SK-N-SH (cell line): ENCODE results near the gene RTN4RL2. TPM values are rescaled to one million over a fixed set of nuclear protein-coding genes. Genes with fewer than 3 reads are reported as not detected.

ENCODE experiments used
- CTCF ChIA-PET: fragments of 300-600, 350-600 bp; formaldehyde crosslinking; extraction: SDS; loops from one replicate; lab custom pipeline; 2021; lab: Yijun Ruan, JAX
- POLR2A ChIA-PET: fragments of 350-600 bp; sonication (Branson Sonifier 250); formaldehyde crosslinking; extraction: SDS; loops from one replicate; lab custom pipeline; 2020; ENCODE audit warnings: antibody characterized with exemption, inconsistent platforms; lab: Yijun Ruan, JAX
- DNase-seq: peaks from one replicate; pipeline ENCODE4 v3.0.0; 2012
- H2AFZ ChIP-seq: fragments of 200-600 bp; sonication (generic); 2 replicates; pipeline ENCODE4 v1.8.1; 2016; ENCODE audit warnings: antibody characterized with exemption, mild to moderate bottlenecking, low read depth
- H3F3A ChIP-seq: fragments of 200-600 bp; sonication (generic); replicated peaks from 2 replicates; pipeline ENCODE3; 2016; ENCODE audit warnings: antibody characterized with exemption, mild to moderate bottlenecking; ENCODE audit not compliant: insufficient read depth
- H3K27ac ChIP-seq, 2 experiments: fragments of 200-500 bp in 1 of 2; fragments of 200-600 bp in 1 of 2; sonication (Bioruptor generic) in 1 of 2; sonication (generic), shearing (Covaris generic) in 1 of 2; 2 replicates each; pipeline versions ENCODE4 v1.5.1 to v1.6.1; 2014 to 2016; ENCODE audit warnings: low read depth in 2 of 2, inconsistent platforms in 1 of 2, low read length in 1 of 2, mild to moderate bottlenecking in 1 of 2, mixed read lengths in 1 of 2
- H3K27me3 ChIP-seq: fragments of 200-600 bp; sonication (generic), shearing (Covaris generic); 2 replicates; pipeline ENCODE4 v1.6.1; 2016; ENCODE audit warnings: mixed run types; ENCODE audit not compliant: insufficient read depth
- H3K36me3 ChIP-seq, 2 experiments: fragments of 200-500 bp in 1 of 2; fragments of 200-600 bp in 1 of 2; sonication (Bioruptor generic) in 1 of 2; sonication (generic) in 1 of 2; replicated peaks in 1 of 2; 2 replicates each; pipeline versions ENCODE3 to v1.5.1; 2014 to 2016; ENCODE audit warnings: low read length in 1 of 2, mild to moderate bottlenecking in 1 of 2; ENCODE audit not compliant: insufficient read depth in 2 of 2, control insufficient read depth in 1 of 2
- H3K4me1 ChIP-seq, 2 experiments: fragments of 200-500 bp in 1 of 2; fragments of 200-600 bp in 1 of 2; sonication (Bioruptor generic) in 1 of 2; sonication (generic), shearing (Covaris generic) in 1 of 2; 2 replicates each; pipeline versions ENCODE4 v1.5.1 to v1.6.1; 2014 to 2016; ENCODE audit warnings: low read depth in 1 of 2, low read length in 1 of 2, mixed run types in 1 of 2; ENCODE audit not compliant: insufficient read depth in 2 of 2, control insufficient read depth in 1 of 2
- H3K4me2 ChIP-seq: fragments of 200-600 bp; sonication (generic), shearing (Covaris generic); 2 replicates; pipeline ENCODE4 v1.6.1; 2017; ENCODE audit warnings: mixed run types
- H3K4me3 ChIP-seq, 2 experiments: fragments of 200-500 bp in 1 of 2; fragments of 200-600 bp in 1 of 2; sonication (Bioruptor generic) in 1 of 2; sonication (generic), shearing (Covaris generic) in 1 of 2; 2 replicates each; pipeline versions ENCODE4 v1.5.1 to v1.8.1; 2014 to 2016; ENCODE audit warnings: low read depth in 2 of 2, inconsistent platforms in 1 of 2, low read length in 1 of 2, mild to moderate bottlenecking in 1 of 2, mixed read lengths in 1 of 2, moderate library complexity in 1 of 2
- H3K79me2 ChIP-seq: fragments of 200-600 bp; sonication (generic); 2 replicates; pipeline ENCODE4 v1.8.1; 2017; ENCODE audit warnings: mild to moderate bottlenecking; ENCODE audit not compliant: insufficient read depth
- H3K9ac ChIP-seq: fragments of 200-600 bp; sonication (generic); 2 replicates; pipeline ENCODE4 v1.6.1; 2017; ENCODE audit warnings: mixed run types
- H3K9me2 ChIP-seq: fragments of 200-600 bp; sonication (generic); 2 replicates; pipeline ENCODE4 v1.6.1; 2017; ENCODE audit warnings: mixed run types
- H3K9me3 ChIP-seq: fragments of 200-600 bp; sonication (generic); 2 replicates; pipeline ENCODE4 v1.6.1; 2017; ENCODE audit warnings: mixed run types, mild to moderate bottlenecking, moderate library complexity
- H4K20me1 ChIP-seq: fragments of 200-600 bp; sonication (generic); 2 replicates; pipeline ENCODE4 v1.6.1; 2017; ENCODE audit warnings: mild to moderate bottlenecking, mixed run types; ENCODE audit not compliant: insufficient read depth
- CHD2 ChIP-seq: fragments of 150-350 bp; IDR thresholded peaks from 2 replicates; pipeline ENCODE4 v1.6.1; 2018; ENCODE audit warnings: low read length; ENCODE audit not compliant: partially characterized antibody
- CTCF ChIP-seq: fragments of 200-600 bp; sonication (generic); IDR thresholded peaks from 2 replicates; pipeline ENCODE4 v1.6.1; 2017; ENCODE audit warnings: antibody characterized with exemption, mild to moderate bottlenecking, moderate library complexity
- EZH2phosphoT487 ChIP-seq: fragments of 200-600 bp; sonication (generic); IDR thresholded peaks from 2 replicates; pipeline ENCODE4 v1.6.1; 2017; ENCODE audit warnings: low read depth, mixed run types, mild to moderate bottlenecking, antibody characterized with exemption, moderate library complexity, borderline replicate concordance
- JUND ChIP-seq: IDR thresholded peaks from 2 replicates; pipeline ENCODE4 v1.4.0; 2012
- MXI1 ChIP-seq: IDR thresholded peaks from 2 replicates; pipeline ENCODE4 v1.6.1; 2012; ENCODE audit warnings: mild to moderate bottlenecking, low read depth, low read length, improper control_type of control experiment
- NFIC ChIP-seq: IDR thresholded peaks from 2 replicates; pipeline ENCODE4 v1.4.0; 2012; ENCODE audit warnings: borderline replicate concordance
- RAD21 ChIP-seq: IDR thresholded peaks from 2 replicates; pipeline ENCODE4 v1.6.1; 2012; ENCODE audit warnings: mild to moderate bottlenecking, low read length
- SMC3 ChIP-seq: IDR thresholded peaks from 2 replicates; pipeline ENCODE4 v1.6.1; 2012; ENCODE audit warnings: low read depth, low read length, improper control_type of control experiment
- TAF1 ChIP-seq: IDR thresholded peaks from 2 replicates; pipeline ENCODE4 v1.6.1; 2012; ENCODE audit warnings: low read depth, mild to moderate bottlenecking, low read length, moderate library complexity, borderline replicate concordance
- TEAD4 ChIP-seq: IDR thresholded peaks from 2 replicates; pipeline ENCODE4 v1.4.0; 2012; ENCODE audit warnings: mild to moderate bottlenecking, borderline replicate concordance; ENCODE audit not compliant: insufficient read depth
- WGBS: methylation state at CpG from one replicate; pipeline ENCODE4 v1.1.6; 2017; ENCODE audit warnings: low lambda C conversion rate; 5-methylcytosine and 5-hydroxymethylcytosine counted together
- polyA plus RNA-seq, 3 experiments: library from polyadenylated mRNA; depleted of rRNA; stranded (reverse); fragments of >200 nt; gene quantifications; 2 replicates each; pipeline ENCODE4 v1.2.3, GENCODE V29; 2012

RTN4RL2 gene
- polyA plus RNA-seq, 1 of the 3 experiments (the other 2 are of a cell fraction) = 0.30 TPM

- 16% methylated on average over 8 of the region's 9 CpGs for WGBS
- H3K79me2 ChIP-seq = no peaks in the 10 kb centered on the region
- H3K27me3 ChIP-seq = peaks cover 28% of the 10 kb centered on the region
- no peak overlapping the region for H2AFZ ChIP-seq
- H3F3A ChIP-seq = no peaks in the 10 kb centered on the region
- H3K4me2 ChIP-seq = no peak overlapping the region
- H3K27ac ChIP-seq = no peak overlapping the region
- no peaks in the 10 kb centered on the region for H3K9me3 ChIP-seq
- peak overlapping the region in 1 of 2 experiments; percentile 26; a peak in 1 of 4 replicates for H3K4me3 ChIP-seq
- ChIA-PET CTCF (interaction anchor here (0.6 to 27.2 kb wide), 19 partner anchors 8 to 773 kb away, joined by 3 to 517 read pairs (median 4); partner anchors contain the start of genes P2RX3, RTN4RL2 and TIMM10), POLR2A (no interaction called here)
- TF ChIP-seq RAD21 (peak; percentile 52), CTCF (peak; percentile 61), SMC3 (peak; percentile 24; the same call in 1 of the 2 replicates), MXI1 (no peak)
- no peaks in the 10 kb centered on the region for H4K20me1 ChIP-seq
- no peaks in the 10 kb centered on the region for H3K9me2 ChIP-seq
- peaks cover 4 to 17% of the 10 kb centered on the region in 2 experiments; a peak in 2 of 4 replicates for H3K4me1 ChIP-seq
- DNase-seq = peak; percentile 82
- H3K36me3 ChIP-seq = no peaks in the 10 kb centered on the region
- H3K9ac ChIP-seq = no peak overlapping the region
Observed at GRCh38 chr11:57480409-57481137, 20.2 kb downstream of the RTN4RL2 start.

GRCh38 chr11:57481315-57481714, 21.0 kb downstream of the RTN4RL2 start:
- TF ChIP-seq JUND (no peak), NFIC (no peak), TEAD4 (no peak), CHD2 (no peak), CTCF (no peak), TAF1 (no peak), EZH2phosphoT487 (no peak)
- no peaks in the 10 kb centered on the region for H3F3A ChIP-seq
- H3K9me3 ChIP-seq = no peaks in the 10 kb centered on the region
- no peak for DNase-seq
- H3K4me3 ChIP-seq = no peak overlapping the region
- POLR2A ChIA-PET = no interaction called here
- peaks cover 28% of the 10 kb centered on the region for H3K27me3 ChIP-seq
- no peak overlapping the region for H3K4me2 ChIP-seq
- peaks cover 4 to 13% of the 10 kb centered on the region in 2 experiments; a peak in 2 of 4 replicates for H3K4me1 ChIP-seq
- no peaks in the 10 kb centered on the region for H3K36me3 ChIP-seq
- CTCF ChIA-PET = interaction anchor here (0.6 to 27.2 kb wide), 17 partner anchors 9 to 774 kb away, joined by 3 to 517 read pairs (median 4); partner anchors contain the start of genes P2RX3, RTN4RL2 and TIMM10
- H3K79me2 ChIP-seq = no peaks in the 10 kb centered on the region
- no peaks in the 10 kb centered on the region for H4K20me1 ChIP-seq
- H2AFZ ChIP-seq = no peak overlapping the region
- no peak overlapping the region for H3K27ac ChIP-seq
- WGBS = 39% methylated on average over 2 of the region's 2 CpGs
- H3K9me2 ChIP-seq = no peaks in the 10 kb centered on the region
- no peak overlapping the region for H3K9ac ChIP-seq
